B cell (primary cell): ENCODE data around the gene PTPN5. TPM values are rescaled to one million over a fixed set of nuclear protein-coding genes. Genes with fewer than 3 reads are reported as not detected.

Source experiments
- ATAC-seq: fragments of 200-7000 bp; cut with Tn5 transposase; one replicate; pipeline ENCODE4 v1.10.0; 2021; ENCODE audit warnings: low read depth, mild to moderate bottlenecking, moderate number of reproducible peaks, moderate library complexity
- CTCF ChIA-PET: fragments of 350-600 bp; sonication (Branson Sonifier 250); formaldehyde crosslinking; loops from one replicate; lab custom pipeline; 2021; ENCODE audit warnings: antibody characterized with exemption, inconsistent platforms; lab: Charles Lee
- POLR2A ChIA-PET: fragments of 350-600 bp; sonication (Branson Sonifier 250); formaldehyde crosslinking; loops from one replicate; lab custom pipeline; 2021; ENCODE audit warnings: antibody characterized with exemption; lab: Charles Lee
- DNase-seq: peaks from one replicate; pipeline ENCODE4 v3.0.0; 2013
- H2AFZ ChIP-seq: 2 replicates; pipeline ENCODE4 v1.6.1; 2012; ENCODE audit warnings: mild to moderate bottlenecking, low read depth, low read length; ENCODE audit not compliant: insufficient read depth, poor library complexity, severe bottlenecking
- H3K27ac ChIP-seq, 2 donors: 1 replicate in 1 of 2; 2 replicates in 1 of 2; pipeline ENCODE4 v1.5.1; 2012 to 2013; ENCODE audit warnings: low read length in 2 of 2, mild to moderate bottlenecking in 2 of 2, moderate library complexity in 1 of 2
- H3K27me3 ChIP-seq, 4 experiments: fragments of 200-600 bp in 1 of 4; sonication (generic) in 1 of 4; replicated peaks in 1 of 4; 1 replicate in 2 of 4; 2 replicates in 2 of 4; pipeline versions ENCODE4 v1.6.1 to v1.7.0; 2013 to 2016; ENCODE audit warnings: low read length in 3 of 4, mild to moderate bottlenecking in 2 of 4, mixed read lengths in 1 of 4, moderate library complexity in 1 of 4; ENCODE audit not compliant: insufficient read depth in 4 of 4, control insufficient read depth in 3 of 4; ENCODE audit errors: control extremely low read depth in 1 of 4
- H3K36me3 ChIP-seq, 2 experiments: replicated peaks in 1 of 2; 1 replicate in 1 of 2; 2 replicates in 1 of 2; pipeline versions ENCODE4 v1.6.1 to v1.7.1; 2013; ENCODE audit warnings: low read length in 1 of 2; ENCODE audit not compliant: insufficient read depth in 2 of 2, control insufficient read depth in 1 of 2; ENCODE audit errors: control extremely low read depth in 1 of 2, extremely low read depth in 1 of 2
- H3K4me1 ChIP-seq, 2 donors: fragments of 200-600 bp in 1 of 2; sonication (generic) in 1 of 2; 1 replicate in 1 of 2; 2 replicates in 1 of 2; pipeline versions ENCODE4 v1.5.1 to v1.6.1; 2013 to 2017; ENCODE audit warnings: low read length in 2 of 2; ENCODE audit not compliant: control insufficient read depth in 2 of 2, insufficient read depth in 2 of 2
- H3K4me2 ChIP-seq: replicated peaks from 2 replicates; pipeline ENCODE3; 2012; ENCODE audit warnings: mild to moderate bottlenecking, low read depth, low read length; ENCODE audit not compliant: poor library complexity, severe bottlenecking
- H3K4me3 ChIP-seq, 5 experiments: fragments of 200-600 bp in 1 of 5; sonication (generic) in 1 of 5; 1 replicate in 3 of 5; 2 replicates in 2 of 5; pipeline versions ENCODE4 v1.5.1 to v1.7.0; 2011 to 2016; ENCODE audit warnings: low read length in 4 of 5, mild to moderate bottlenecking in 4 of 5, low read depth in 2 of 5, control low read depth in 1 of 5, moderate library complexity in 1 of 5; ENCODE audit not compliant: insufficient read depth in 1 of 5; ENCODE audit errors: control extremely low read depth in 1 of 5, extremely low read depth in 1 of 5
- H3K79me2 ChIP-seq: fragments of 200-600 bp; sonication (generic); one replicate; pipeline ENCODE4 v1.6.0; 2016; ENCODE audit warnings: low read length; ENCODE audit not compliant: control insufficient read depth, insufficient read depth
- H3K9ac ChIP-seq: fragments of 200-600 bp; sonication (generic); 2 replicates; pipeline ENCODE4 v1.6.1; 2017; ENCODE audit warnings: mild to moderate bottlenecking, low read length, moderate library complexity
- H3K9me3 ChIP-seq, 3 donors: one replicate each; pipeline versions ENCODE4 v1.6.1 to v1.7.1; 2013; ENCODE audit warnings: low read length in 2 of 3; ENCODE audit not compliant: control insufficient read depth in 2 of 3, insufficient read depth in 1 of 3; ENCODE audit errors: control extremely low read depth in 1 of 3
- H4K20me1 ChIP-seq: 2 replicates; pipeline ENCODE4 v1.6.0; 2012; ENCODE audit warnings: mild to moderate bottlenecking, low read length; ENCODE audit not compliant: insufficient read depth, control insufficient read depth, poor library complexity, severe bottlenecking
- H3K27ac Mint-ChIP-seq: one replicate; pipeline ENCODE4 v1.8.0; 2021; ENCODE audit warnings: mixed read lengths
- H3K27me3 Mint-ChIP-seq: one replicate; pipeline ENCODE4 v1.8.0; 2021; ENCODE audit warnings: mixed read lengths
- H3K4me1 Mint-ChIP-seq: one replicate; pipeline ENCODE4 v1.8.0; 2021; ENCODE audit warnings: mixed read lengths
- H3K4me3 Mint-ChIP-seq: one replicate; pipeline ENCODE4 v1.8.0; 2021; ENCODE audit warnings: mixed read lengths
- H3K9me3 Mint-ChIP-seq: one replicate; pipeline ENCODE4 v1.8.0; 2022; ENCODE audit warnings: mixed read lengths; ENCODE audit not compliant: insufficient read depth
- CTCF ChIP-seq: fragments of 200-600 bp; IDR thresholded peaks from one replicate; pipeline ENCODE4 v1.8.0; 2022; ENCODE audit warnings: antibody characterized with exemption, mild to moderate bottlenecking
- EZH2 ChIP-seq: IDR thresholded peaks from 2 replicates; pipeline ENCODE4 v1.6.1; 2012; ENCODE audit warnings: borderline replicate concordance, low read depth, mild to moderate bottlenecking, moderate library complexity, low read length; ENCODE audit not compliant: insufficient read depth, poor library complexity, severe bottlenecking
- WGBS: methylation state at CpG from one replicate; pipeline ENCODE4 v1.1.5; 2013; ENCODE audit warnings: missing lambda C conversion rate; ENCODE audit not compliant: insufficient coverage; 5-methylcytosine and 5-hydroxymethylcytosine counted together
- intact Hi-C: fragments of 100-400 bp; cut with micrococcal nuclease; formaldehyde crosslinking; loops from one replicate; pipeline ENCODE4 v1.10.0; 2022
- polyA plus RNA-seq: library from polyadenylated mRNA; depleted of rRNA; stranded (reverse); fragments of >200 nt; gene quantifications from 2 replicates; pipeline ENCODE4 v1.2.3, GENCODE V29; 2012
- total RNA-seq, 2 donors: library from RNA; stranded (reverse); fragments of 120-200 nt in 1 of 2; gene quantifications; 1 replicate in 1 of 2; 2 replicates in 1 of 2; pipeline versions ENCODE4 v1.2.3 to v1.2.4, GENCODE V29; 2013 to 2022

Gene PTPN5
- total and polyA plus RNA-seq, 2 donors (not counting 1 experiment from before 2014, with no cell fraction given), result not detected

- 43% methylated on average over 1 of the region's 1 CpG for WGBS
- no peak overlapping the region for H3K4me2 ChIP-seq
Observed at GRCh38 chr11:18700375-18700774, 91.2 kb downstream of the PTPN5 start.

GRCh38 chr11:18699848-18700261 is 91.7 kb downstream of the PTPN5 start:
- Mint-ChIP-seq H3K27ac (no peak overlapping the region), H3K4me3 (peak overlapping the region; percentile 74), H3K27me3 (peaks cover 18% of the 10 kb centered on the region), H3K9me3 (no peaks in the 10 kb centered on the region), H3K4me1 (peaks cover 19% of the 10 kb centered on the region)
- POLR2A ChIA-PET, result no interaction called here
- Histone ChIP-seq H3K79me2 (no peaks in the 10 kb centered on the region), H3K9ac (no peak overlapping the region), H2AFZ (no peak overlapping the region), H3K4me2 (peak overlapping the region; percentile 96), H3K27me3 (peaks cover 0 to 17% (median 0%) of the 10 kb centered on the region in 4 experiments), H3K36me3 (no peaks in the 10 kb centered on the region), H3K4me1 (peaks cover 13 to 17% of the 10 kb centered on the region in 2 donors), H3K9me3 (no peaks in the 10 kb centered on the region), H3K27ac (no peak overlapping the region), H3K4me3 (no peak overlapping the region), H4K20me1 (no peaks in the 10 kb centered on the region)
- ATAC-seq, result no peak
- TF ChIP-seq EZH2, result no peak
- no peak for TF ChIP-seq CTCF
- CTCF ChIA-PET, result no interaction called here
- DNase-seq, result no peak
- intact Hi-C loops, result loop anchor here (2.0 to 5.0 kb wide), 4 partner anchors 111 to 687 kb away; partner anchors contain the start of genes E2F8, SERGEF, TSG101 and UEVLD
- 59% methylated on average over 3 of the region's 3 CpGs for WGBS

More at GRCh38 chr11:18700375-18700774, 91.2 kb downstream of the PTPN5 start:
- Histone ChIP-seq H3K4me1 (peaks cover 16 to 19% of the 10 kb centered on the region in 2 donors), H2AFZ (no peak overlapping the region), H3K79me2 (no peaks in the 10 kb centered on the region), H3K27me3 (peaks cover 0 to 17% (median 0%) of the 10 kb centered on the region in 4 experiments), H4K20me1 (no peaks in the 10 kb centered on the region), H3K36me3 (no peaks in the 10 kb centered on the region), H3K4me3 (no peak overlapping the region), H3K27ac (no peak overlapping the region), H3K9ac (no peak overlapping the region), H3K9me3 (no peaks in the 10 kb centered on the region)
- Mint-ChIP-seq H3K9me3 (no peaks in the 10 kb centered on the region), H3K4me3 (peak overlapping the region; percentile 74), H3K27ac (no peak overlapping the region), H3K4me1 (peaks cover 23% of the 10 kb centered on the region), H3K27me3 (peaks cover 21% of the 10 kb centered on the region)
- intact Hi-C loops, result no loop called here
- CTCF ChIA-PET, result no interaction called here
- POLR2A ChIA-PET, result no interaction called here
- DNase-seq, result no peak
- ATAC-seq, result no peak
- no peak for TF ChIP-seq EZH2
- no peak for TF ChIP-seq CTCF
